NCI-H128 (cell line): ENCODE measurements around the gene DHX29.

Source experiments
- DNase-seq: peaks from one replicate; lab custom pipeline; 2025; ENCODE audit not compliant: unreplicated experiment; lab: John Stamatoyannopoulos, UW

The DHX29 gene, protein sequence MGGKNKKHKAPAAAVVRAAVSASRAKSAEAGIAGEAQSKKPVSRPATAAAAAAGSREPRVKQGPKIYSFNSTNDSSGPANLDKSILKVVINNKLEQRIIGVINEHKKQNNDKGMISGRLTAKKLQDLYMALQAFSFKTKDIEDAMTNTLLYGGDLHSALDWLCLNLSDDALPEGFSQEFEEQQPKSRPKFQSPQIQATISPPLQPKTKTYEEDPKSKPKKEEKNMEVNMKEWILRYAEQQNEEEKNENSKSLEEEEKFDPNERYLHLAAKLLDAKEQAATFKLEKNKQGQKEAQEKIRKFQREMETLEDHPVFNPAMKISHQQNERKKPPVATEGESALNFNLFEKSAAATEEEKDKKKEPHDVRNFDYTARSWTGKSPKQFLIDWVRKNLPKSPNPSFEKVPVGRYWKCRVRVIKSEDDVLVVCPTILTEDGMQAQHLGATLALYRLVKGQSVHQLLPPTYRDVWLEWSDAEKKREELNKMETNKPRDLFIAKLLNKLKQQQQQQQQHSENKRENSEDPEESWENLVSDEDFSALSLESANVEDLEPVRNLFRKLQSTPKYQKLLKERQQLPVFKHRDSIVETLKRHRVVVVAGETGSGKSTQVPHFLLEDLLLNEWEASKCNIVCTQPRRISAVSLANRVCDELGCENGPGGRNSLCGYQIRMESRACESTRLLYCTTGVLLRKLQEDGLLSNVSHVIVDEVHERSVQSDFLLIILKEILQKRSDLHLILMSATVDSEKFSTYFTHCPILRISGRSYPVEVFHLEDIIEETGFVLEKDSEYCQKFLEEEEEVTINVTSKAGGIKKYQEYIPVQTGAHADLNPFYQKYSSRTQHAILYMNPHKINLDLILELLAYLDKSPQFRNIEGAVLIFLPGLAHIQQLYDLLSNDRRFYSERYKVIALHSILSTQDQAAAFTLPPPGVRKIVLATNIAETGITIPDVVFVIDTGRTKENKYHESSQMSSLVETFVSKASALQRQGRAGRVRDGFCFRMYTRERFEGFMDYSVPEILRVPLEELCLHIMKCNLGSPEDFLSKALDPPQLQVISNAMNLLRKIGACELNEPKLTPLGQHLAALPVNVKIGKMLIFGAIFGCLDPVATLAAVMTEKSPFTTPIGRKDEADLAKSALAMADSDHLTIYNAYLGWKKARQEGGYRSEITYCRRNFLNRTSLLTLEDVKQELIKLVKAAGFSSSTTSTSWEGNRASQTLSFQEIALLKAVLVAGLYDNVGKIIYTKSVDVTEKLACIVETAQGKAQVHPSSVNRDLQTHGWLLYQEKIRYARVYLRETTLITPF (N-terminal part only)

DNA sequence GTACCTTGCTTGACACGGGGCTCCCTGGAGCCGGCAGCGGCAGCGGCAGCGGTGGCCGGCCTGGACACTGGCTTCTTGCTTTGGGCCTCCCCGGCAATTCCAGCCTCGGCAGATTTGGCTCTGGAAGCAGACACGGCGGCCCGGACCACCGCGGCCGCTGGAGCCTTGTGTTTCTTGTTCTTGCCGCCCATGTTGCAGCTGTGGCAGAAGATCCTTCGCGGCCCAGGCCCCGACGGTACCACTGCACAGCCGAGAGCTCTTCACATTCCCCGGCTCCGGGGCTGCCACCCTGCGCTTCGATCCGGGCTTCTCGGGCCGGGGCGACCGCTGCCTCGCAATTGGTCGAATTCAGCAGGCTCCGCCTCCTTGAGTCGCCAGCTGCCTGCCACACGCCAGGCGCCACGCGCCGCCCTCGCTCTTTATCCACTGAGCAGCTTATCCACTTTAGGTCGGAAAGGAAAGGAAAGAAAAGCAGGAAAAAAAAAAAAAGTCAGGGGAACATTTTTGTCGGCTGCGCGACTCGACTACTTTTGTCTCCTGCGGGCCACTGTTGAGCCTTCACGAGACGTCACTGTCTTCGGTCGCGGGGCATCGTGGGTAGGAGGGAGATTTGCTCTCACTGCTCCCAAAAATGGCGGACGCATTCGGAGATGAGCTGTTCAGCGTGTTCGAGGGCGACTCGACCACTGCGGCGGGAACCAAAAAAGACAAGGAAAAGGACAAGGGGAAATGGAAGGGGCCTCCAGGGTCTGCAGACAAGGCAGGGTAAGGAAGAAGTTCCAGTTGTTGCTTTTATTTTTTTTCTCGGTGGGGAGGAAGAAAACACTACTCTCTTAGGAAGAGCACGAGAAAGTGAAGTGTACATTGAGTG lies at the start of gene DHX29, which contains the start of gene MTREX:
DHX29 (minus strand) TSS at position 312 of the 871 bp plus-strand sequence; CDS start at position 191, 121 bp downstream.
MTREX (plus strand) TSS at position 607 of the 871 bp plus-strand sequence; CDS start at position 632, 25 bp downstream.
- DNase-seq, result peak; percentile 59

DNA sequence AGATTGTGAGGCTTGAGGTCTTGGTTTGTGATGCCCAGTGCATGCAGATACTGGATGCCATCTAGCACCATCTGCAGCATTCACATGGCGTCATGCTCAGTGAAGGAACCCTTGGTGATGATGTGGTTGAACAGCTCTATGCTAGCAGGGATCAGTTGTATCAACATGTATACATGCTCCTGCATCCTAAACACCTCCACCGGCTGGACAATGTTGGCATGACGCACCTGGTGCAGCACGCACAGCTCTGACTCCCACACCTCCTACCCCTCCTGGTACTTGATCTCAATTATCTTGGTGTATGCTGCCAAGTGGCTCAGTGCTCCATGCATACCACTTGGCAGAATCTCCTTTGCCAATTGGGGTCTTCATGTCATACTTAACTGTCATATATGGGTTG lies 49.4 kb upstream of the DHX29 start:
- no peak for DNase-seq

DNA sequence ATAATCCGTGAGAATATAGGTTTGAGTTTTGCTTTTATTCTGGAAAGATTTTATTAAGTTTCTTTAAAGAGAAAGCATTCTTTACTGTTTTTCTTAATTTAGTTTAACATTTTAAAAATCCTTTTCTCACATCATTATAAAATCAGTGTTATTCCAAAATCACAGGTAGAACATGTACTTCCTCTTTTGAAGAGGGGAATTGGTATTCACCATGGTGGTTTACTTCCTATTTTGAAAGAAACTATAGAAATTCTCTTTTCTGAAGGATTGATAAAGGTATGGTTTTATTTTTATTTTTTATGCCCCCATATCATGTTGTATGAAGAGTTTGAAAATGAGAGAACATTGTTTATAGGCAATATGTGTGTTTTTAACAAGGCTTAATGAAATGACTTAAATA lies 43.3 kb upstream of the DHX29 start:
- DNase-seq, result no peak

DNA sequence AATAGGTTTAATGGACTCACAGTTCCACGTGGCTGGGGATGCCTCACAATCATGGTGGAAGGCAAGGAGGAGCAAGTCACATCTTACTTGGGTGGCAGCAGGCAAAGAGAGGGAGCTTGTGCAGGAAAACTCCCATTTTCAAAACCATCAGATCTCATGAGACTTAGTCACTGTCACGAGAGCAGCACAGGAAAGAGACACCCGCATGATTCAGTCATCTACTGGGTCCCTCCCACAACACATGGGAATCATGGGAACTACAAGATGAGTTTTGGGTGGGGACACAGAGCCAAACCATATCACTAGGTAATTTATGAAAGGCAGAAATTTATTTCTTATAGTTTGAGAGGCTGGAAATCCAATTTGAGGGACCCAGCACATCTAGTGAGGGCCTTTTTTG lies 40.3 kb upstream of the DHX29 start:
- DNase-seq, result no peak

DNA sequence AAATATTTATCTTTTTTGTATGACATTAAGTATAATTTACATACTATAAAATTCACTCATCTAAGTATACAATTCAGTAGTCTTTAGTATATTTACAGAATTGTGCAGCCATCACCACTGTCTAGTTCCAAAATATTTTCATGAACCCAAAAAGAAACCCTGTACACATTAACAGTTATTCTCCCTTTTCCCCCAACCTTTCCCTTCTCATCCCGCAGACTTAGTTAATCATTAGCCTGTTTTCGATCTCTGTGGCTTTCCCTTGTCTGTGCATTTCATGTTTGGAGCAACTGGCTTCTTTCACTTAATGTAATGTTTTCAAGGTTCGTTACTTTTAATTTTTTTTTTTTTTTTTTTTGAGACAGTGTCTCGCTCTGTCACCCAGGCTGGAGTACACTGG lies 37.8 kb upstream of the DHX29 start:
- DNase-seq, result no peak

DNA sequence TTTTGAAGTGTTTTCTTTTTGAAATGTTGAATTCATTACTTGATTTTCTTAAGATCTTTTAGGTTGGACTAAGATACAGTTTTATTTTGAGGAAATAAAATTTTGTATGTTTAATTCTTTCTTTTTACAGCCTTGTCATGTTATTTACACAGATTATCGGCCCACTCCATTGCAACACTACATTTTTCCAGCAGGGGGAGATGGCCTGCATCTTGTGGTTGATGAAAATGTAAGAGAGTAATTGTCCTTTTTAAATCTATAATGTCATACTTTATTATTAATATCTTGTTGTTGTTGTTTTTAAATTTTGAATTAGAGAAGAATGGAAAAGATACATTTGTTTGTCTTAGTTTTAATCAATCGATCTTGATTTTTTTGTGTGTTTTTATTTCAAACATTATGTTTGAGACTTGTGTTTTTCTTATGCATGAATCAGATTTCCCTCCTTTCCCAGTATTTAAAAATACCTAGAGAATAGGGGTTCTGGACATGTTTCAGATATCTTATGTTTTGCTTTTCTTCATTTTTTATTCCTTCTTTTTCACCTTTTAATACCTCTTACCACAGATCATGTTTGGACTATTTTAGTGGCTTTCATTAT lies 37.0 kb upstream of the DHX29 start:
- no peak for DNase-seq

DNA sequence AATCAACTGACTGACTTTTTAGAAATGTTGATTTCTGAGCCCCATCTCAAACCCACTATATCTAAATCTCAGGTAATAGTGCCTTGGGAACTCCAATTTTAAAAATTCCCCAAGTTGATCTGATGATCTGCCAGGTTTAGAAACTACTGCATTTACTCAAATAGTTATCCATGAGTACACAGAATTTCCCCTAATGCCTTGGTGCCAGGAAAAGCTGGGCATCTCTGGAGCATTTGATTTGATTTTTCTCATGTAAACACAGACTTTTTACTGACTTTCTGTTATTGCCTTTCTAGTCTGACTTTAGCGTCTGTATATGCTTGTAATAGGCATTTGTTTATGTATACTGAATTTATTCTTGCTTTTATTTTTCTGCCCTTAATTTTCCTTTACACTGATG lies 36.1 kb upstream of the DHX29 start:
- no peak for DNase-seq

DNA sequence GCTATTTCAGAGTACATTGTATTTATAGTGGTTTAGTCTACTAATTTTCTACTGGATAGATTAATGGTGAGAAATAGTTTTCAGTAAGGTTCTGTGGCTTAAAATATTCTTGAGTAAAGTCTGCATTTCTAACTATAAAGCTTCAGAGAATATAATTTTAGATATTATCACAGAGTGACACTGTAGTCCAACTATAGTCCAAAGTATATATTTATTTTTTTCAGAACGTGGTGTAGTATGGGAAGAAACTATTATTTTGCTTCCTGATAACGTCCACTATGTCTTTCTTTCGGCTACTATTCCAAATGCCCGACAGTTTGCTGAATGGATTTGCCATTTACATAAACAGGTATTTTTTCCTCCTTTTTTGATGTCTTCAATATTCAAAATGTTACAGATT lies 35.6 kb upstream of the DHX29 start:
- DNase-seq, result no peak

DNA sequence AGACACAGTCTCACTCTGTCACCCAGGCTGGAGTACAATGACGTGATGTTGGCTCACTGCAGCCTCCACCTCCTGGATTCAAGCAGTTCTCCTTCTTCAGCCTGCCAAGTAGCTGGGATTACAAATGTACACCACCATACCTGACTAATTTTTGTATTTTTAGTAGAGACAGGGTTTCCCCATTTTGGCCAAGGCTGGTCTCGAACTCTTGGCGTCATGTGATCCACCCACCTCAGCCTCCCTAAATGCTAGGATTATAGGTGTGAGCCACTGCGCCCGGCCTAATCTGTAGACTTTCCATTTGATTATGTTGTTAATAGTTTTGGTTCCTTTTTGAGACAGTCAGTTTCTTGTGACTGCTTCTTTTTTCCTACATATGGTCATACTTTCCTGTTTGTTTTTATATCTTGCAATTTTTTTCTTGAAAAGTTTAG lies 31.3 kb upstream of the DHX29 start:
- no peak for DNase-seq

DNA sequence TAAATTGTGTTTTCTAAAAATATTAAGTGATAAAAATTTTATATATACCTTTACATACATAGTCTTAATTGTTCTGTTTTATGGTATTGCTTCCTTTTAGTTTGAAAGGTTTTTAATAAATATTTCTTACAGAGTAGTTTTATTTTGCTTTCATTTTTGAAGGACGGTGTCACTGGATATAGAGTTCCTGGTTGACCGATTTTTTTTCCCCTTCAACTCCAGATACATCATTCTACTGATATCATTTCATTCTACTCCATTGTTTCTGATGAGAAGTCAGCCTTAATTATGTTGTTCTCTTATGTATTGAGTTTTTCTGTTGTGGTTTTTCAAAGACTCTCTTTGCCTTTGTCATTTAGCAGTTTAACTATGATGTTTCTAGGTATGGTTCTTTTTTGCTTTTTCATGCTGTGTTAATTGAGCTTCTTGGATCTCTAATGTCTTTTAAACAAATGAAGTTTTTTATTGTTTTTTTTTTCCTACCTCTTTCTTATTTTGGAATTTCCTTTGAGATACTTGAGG lies 30.7 kb upstream of the DHX29 start:
- no peak for DNase-seq

DNA sequence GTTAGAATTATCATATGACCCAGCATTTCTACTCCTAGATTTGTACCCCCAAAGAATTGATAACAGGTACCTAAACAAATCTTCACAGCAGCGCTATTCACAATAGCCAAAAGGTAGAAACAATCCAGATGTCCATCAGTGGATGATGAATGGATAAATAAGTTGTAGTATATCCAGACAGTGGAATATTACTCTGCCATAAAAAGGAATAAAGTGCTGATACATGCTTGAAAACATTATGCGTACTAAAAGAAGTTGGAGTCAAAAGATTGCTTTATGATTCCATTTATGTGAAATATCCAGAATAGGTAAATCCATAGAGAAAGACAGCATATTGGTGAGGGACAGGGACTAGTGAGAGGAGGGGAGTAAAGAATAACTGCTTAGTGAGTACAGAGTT lies 26.3 kb upstream of the DHX29 start:
- no peak for DNase-seq

DNA sequence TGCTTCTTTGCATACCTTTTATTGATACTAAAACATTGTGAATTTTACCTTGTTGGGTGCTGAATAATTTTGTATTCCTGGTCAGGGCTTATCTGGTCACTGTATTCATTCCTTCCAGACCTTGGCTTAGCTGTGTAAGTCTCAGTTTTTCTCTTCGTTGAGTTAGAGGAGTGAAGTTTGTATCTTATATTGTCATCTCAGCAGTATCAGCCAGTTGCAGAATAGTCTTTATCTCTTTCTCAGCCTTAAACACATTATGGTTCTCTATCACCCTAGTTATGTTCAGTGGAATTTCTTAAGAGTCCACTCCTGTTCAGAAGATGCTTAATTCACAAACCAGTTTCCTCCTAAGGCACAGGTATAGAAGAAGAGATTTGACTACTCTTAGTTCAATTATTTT lies 25.5 kb upstream of the DHX29 start:
- no peak for DNase-seq

DNA sequence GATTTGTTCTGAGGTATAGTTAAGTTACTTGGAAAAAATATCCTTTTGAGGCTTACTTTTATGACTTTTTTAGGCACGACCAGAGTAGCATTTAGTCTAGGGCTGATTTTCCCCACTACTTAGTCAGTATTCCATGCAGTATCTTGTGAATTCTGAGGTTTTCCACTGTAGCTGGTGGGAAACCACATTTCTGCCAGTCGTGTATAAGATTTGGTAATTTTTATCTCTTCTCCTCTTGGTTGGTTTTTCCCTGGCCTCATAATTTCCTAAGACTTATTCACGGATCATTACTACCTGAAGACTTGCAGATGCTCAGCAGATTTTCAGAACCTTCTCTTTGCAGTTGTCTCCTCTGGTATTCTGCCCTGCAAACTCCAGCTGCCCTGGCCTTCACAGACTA lies 23.8 kb upstream of the DHX29 start:
- no peak for DNase-seq

DNA sequence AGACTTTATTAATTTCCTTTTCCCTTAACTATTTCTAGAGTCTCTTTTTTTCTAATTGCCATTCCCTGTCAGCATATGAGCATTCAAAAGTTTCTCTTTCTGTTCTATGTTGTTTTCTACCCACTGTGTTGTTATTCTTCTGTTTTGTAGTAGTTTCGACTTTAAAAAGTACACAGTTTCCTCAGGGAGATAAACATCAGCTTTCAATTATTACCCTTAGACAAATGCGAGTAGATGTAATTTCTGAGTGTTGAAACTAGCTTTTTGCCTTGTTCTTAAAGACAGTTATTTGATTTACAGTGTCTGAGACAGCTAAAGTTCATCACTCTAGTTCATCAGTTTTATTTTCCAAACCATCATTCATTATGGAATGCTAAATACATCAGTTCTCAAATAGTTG lies 19.8 kb upstream of the DHX29 start:
- no peak for DNase-seq

DNA sequence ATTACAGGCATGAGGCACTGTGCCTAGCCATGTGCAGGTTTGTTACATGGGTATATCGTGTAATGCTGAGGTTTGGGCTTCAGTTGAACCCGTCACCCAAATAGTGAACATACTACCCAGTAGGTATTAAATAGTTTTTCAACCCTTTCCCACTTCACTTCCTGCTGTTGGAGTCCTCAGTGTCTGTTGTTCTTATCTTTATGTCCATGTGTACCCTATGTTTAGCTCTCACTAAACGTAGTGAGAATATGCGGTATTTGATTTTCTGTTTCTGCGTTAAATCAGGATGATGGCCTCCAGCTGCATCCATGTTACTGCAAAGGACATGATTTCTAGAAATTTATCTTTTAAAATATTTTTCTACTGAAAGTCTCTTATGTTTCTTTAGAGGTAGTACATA lies 18.1 kb upstream of the DHX29 start:
- DNase-seq, result no peak

DNA sequence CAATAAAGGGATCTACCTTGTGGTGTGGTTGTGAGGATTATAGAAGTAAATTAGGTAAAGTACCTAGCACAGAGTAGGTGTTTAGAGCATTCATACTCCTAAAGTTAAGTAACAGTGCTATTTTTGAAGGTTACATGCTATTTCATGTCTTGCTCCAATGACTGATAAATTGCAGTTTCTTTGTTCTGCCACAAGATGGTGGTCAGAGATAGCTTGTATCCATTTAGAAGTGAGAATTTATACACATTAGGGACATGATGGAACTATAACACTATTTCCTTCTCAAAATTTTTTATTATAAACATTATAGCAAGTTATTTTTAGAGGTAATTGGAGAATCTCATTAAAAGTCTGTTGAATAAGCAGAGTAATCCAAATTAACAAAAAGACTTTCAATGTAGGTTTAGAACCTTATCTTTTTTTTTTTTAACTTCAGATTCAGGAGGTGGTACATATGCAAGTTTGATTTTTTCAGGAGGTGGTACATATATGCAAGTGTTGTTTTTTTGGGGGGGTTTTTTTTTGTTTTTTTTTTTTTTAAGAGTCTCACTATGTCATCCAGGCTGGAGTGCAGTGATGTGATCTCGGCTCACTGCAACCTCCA lies 17.4 kb upstream of the DHX29 start:
- DNase-seq, result no peak

DNA sequence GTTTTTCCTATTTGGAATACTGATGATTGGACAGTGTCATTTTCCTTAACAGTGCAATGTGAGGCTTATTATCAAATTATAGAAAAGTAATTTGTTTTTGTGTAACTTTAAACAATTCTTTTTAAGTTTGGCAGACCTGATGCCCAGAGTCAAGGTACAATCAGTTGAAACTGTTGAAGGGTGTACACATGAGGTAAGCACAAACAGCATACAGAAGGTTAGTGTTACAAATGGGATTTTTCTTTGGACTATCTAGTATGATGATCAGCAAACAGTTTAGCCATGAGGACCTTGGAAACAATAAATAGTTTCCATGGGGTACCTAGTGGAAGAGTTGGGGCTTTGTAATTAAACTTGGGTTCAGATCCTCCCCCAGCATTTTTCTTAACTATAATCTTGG lies 16.5 kb upstream of the DHX29 start:
- no peak for DNase-seq

DNA sequence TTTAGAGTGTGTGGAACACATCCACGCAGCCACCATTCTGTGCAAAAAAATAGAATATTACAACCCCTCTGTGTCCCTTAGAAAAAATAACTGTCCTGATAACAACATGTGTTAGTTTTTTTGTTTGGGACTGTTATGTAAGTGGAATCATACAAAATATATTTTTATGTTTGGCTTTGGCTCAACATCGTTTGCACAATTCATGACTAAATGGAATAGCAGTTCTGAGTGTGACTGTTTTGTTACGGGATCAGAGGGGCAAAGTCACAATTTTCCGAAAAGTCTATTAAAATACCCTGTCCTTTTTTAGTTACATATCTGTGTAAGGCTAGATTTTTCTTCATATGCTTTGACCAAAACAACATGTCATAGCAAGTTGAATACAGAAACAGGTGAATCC lies 13.1 kb upstream of the DHX29 start:
- DNase-seq, result no peak

DNA sequence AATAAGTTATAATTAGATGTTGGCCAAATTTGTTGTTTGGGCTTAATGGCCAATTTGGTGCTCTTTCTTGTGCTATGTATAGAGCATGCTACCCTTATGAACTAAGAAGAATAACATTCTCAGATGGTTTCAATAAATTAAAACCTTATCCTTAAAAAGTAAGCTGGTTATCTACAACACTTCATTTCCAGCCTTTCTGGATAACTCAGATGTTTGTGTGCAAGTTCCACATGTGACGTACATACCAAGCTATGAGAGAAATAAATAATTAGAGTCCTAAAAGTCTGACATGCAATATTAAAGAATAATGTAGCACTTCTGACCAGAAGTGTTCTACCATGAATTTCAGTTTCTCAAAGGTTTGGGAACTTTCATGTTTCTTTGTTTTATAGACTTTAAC lies 12.0 kb upstream of the DHX29 start:
- DNase-seq, result no peak
